Measurements from ENCODE around the gene EVA1A.

DNA sequence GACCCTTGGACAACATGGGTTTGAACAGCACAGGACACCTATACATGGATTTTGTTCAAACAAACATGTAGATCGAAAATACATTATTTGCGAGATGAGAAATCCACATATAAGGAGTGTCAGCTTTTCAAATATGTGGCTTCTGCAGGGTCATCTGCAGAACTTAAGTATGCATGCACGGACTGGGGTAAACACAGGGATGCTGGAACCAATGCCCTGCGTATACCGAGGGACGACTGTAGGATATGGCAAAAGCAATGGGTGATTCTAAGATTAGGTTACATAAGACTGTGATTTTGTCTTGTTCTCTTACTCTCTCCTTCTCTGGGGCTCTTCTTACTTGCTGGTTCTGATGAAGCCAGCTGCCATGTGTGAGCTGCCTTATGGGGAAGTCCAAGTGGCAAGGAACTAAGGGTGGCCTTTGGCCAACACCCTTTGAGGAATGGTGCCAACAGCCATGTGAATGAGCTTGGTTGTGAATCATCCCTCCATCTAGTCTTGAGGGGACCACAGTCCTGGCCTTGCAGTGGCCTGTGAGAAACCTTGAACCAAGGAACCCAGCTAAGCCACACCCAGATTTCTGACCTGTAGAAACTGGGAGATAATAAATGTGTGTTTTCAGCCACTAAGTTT is 66.5 kb downstream of the EVA1A start:
- TF ChIP-seq EP300 (IDR thresholded peaks at IDR 0.05) (no peak), POLR2AphosphoS5 (IDR thresholded peaks at IDR 0.05) (no peak)
- TF ChIP-seq, protein P1, sequence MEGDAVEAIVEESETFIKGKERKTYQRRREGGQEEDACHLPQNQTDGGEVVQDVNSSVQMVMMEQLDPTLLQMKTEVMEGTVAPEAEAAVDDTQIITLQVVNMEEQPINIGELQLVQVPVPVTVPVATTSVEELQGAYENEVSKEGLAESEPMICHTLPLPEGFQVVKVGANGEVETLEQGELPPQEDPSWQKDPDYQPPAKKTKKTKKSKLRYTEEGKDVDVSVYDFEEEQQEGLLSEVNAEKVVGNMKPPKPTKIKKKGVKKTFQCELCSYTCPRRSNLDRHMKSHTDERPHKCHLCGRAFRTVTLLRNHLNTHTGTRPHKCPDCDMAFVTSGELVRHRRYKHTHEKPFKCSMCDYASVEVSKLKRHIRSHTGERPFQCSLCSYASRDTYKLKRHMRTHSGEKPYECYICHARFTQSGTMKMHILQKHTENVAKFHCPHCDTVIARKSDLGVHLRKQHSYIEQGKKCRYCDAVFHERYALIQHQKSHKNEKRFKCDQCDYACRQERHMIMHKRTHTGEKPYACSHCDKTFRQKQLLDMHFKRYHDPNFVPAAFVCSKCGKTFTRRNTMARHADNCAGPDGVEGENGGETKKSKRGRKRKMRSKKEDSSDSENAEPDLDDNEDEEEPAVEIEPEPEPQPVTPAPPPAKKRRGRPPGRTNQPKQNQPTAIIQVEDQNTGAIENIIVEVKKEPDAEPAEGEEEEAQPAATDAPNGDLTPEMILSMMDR (IDR thresholded peaks at IDR 0.05), result no peak

All from stomach (tissue), 4 donors.